Measurements from ENCODE around the gene NAXD.
A peak's percentile ranks its signal among the peaks of the same experiment; 100 is the strongest.
"Not testable (repeated sequence)": the region's sequence is repeated elsewhere in the genome, so short reads cannot be mapped to it uniquely, and the experiment has no call there.

Gene NAXD

GRCh38 chr13:110662777-110663443 is 47.6 kb downstream of the NAXD start:
- no peak for DNase-seq (ENCODE audit: low read depth in 2 of 3, low spot score in 1 of 3)

- no peak for DNase-seq (ENCODE audit: low read depth in 2 of 3, low spot score in 1 of 3)
Measured at GRCh38 chr13:110663491-110663890, 48.1 kb downstream of the NAXD start.

- no peak for DNase-seq (ENCODE audit: low read depth in 2 of 3, low spot score in 1 of 3)
Measured at GRCh38 chr13:110664041-110664440, 48.7 kb downstream of the NAXD start.

- DNase-seq (ENCODE audit: low read depth in 2 of 3, low spot score in 1 of 3), result no peak
Measured at GRCh38 chr13:110664673-110665072, 49.3 kb downstream of the NAXD start.

GRCh38 chr13:110665491-110666254 is 50.3 kb downstream of the NAXD start:
- DNase-seq (ENCODE audit: low read depth in 2 of 3, low spot score in 1 of 3), result no peak

GRCh38 chr13:110666255-110666533 is 50.8 kb downstream of the NAXD start:
- DNase-seq (ENCODE audit: low read depth in 2 of 3, low spot score in 1 of 3), result no peak

- no peak for DNase-seq (ENCODE audit: low read depth in 2 of 3, low spot score in 1 of 3)
Measured at GRCh38 chr13:110669036-110669435, 53.7 kb downstream of the NAXD start.

GRCh38 chr13:110669814-110670213 is 54.5 kb downstream of the NAXD start:
- not testable (repeated sequence) for DNase-seq (ENCODE audit: low read depth in 2 of 3, low spot score in 1 of 3)

GRCh38 chr13:110676595-110677587 is 61.5 kb downstream of the NAXD start:
- DNase-seq (ENCODE audit: low read depth in 2 of 3, low spot score in 1 of 3), result peak; percentile 10 to 44 (median 11)

- DNase-seq (ENCODE audit: low read depth in 2 of 3, low spot score in 1 of 3), result no peak
Measured at GRCh38 chr13:110677731-110678545, 62.6 kb downstream of the NAXD start.

GRCh38 chr13:110680852-110681251 is 65.5 kb downstream of the NAXD start:
- no peak for DNase-seq (ENCODE audit: low read depth in 2 of 3, low spot score in 1 of 3)

GRCh38 chr13:110681868-110682550 is 66.7 kb downstream of the NAXD start:
- no peak for DNase-seq (ENCODE audit: low read depth in 2 of 3, low spot score in 1 of 3)

- DNase-seq (ENCODE audit: low read depth in 2 of 3, low spot score in 1 of 3), result no peak
Measured at GRCh38 chr13:110682746-110683145, 67.4 kb downstream of the NAXD start.

- no peak for DNase-seq (ENCODE audit: low read depth in 2 of 3, low spot score in 1 of 3)
Measured at GRCh38 chr13:110683203-110683883, 68.0 kb downstream of the NAXD start.

- no peak for DNase-seq (ENCODE audit: low read depth in 2 of 3, low spot score in 1 of 3)
Measured at GRCh38 chr13:110683921-110684320, 68.6 kb downstream of the NAXD start.

GRCh38 chr13:110684388-110685056 is 69.2 kb downstream of the NAXD start:
- DNase-seq (ENCODE audit: low read depth in 2 of 3, low spot score in 1 of 3), result no peak

- DNase-seq (ENCODE audit: low read depth in 2 of 3, low spot score in 1 of 3), result no peak
Measured at GRCh38 chr13:110685305-110686020, 70.1 kb downstream of the NAXD start.

GRCh38 chr13:110687736-110688135 is 72.4 kb downstream of the NAXD start:
- no peak for DNase-seq (ENCODE audit: low read depth in 2 of 3, low spot score in 1 of 3)

- DNase-seq (ENCODE audit: low read depth in 2 of 3, low spot score in 1 of 3), result no peak
Measured at GRCh38 chr13:110689041-110689440, 73.7 kb downstream of the NAXD start.

All from stimulated activated CD4-positive, alpha-beta T cell treated with anti-CD3 and anti-CD28 coated beads, Interleukin-12 subunit alpha, Interleukin-12 subunit beta, amount 100 ng/mL, for 48 hours (primary cell).